Mucosa of stomach (tissue), 1 donor: Measurements from ENCODE around the gene CAPZB.
A peak's percentile ranks its signal among the peaks of the same experiment; 100 is the strongest.

Experiments
- H3K27me3 ChIP-seq: one replicate; pipeline ENCODE4 v1.7.0; 2013; ENCODE audit warnings: mild to moderate bottlenecking, low read length; ENCODE audit not compliant: control insufficient read depth, insufficient read depth
- H3K36me3 ChIP-seq: one replicate; pipeline ENCODE4 v1.7.0; 2013; ENCODE audit warnings: low read length; ENCODE audit not compliant: control insufficient read depth, insufficient read depth
- H3K4me1 ChIP-seq: one replicate; pipeline ENCODE4 v1.7.0; 2013; ENCODE audit warnings: mild to moderate bottlenecking, low read length; ENCODE audit not compliant: control insufficient read depth, insufficient read depth
- H3K4me3 ChIP-seq: one replicate; pipeline ENCODE4 v1.7.0; 2013; ENCODE audit warnings: low read length
- H3K9ac ChIP-seq: one replicate; pipeline ENCODE4 v1.7.0; 2013; ENCODE audit warnings: mild to moderate bottlenecking, low read length, moderate library complexity
- H3K9me3 ChIP-seq: one replicate; pipeline ENCODE4 v1.7.0; 2013; ENCODE audit warnings: mild to moderate bottlenecking, low read length, moderate library complexity; ENCODE audit not compliant: control insufficient read depth
- donor health status: Pancreatic carcinoma.

CAPZB gene

GRCh38 chr1:19463504-19463803 lies 21.9 kb downstream of the CAPZB start:
- Histone ChIP-seq H3K4me1 (peaks cover 76% of the 10 kb centered on the region), H3K27me3 (no peaks in the 10 kb centered on the region), H3K9me3 (no peaks in the 10 kb centered on the region), H3K9ac (no peak overlapping the region), H3K4me3 (no peak overlapping the region), H3K36me3 (no peaks in the 10 kb centered on the region)

- Histone ChIP-seq H3K36me3 (no peaks in the 10 kb centered on the region), H3K27me3 (no peaks in the 10 kb centered on the region), H3K4me1 (peaks cover 73% of the 10 kb centered on the region), H3K9me3 (no peaks in the 10 kb centered on the region), H3K9ac (no peak overlapping the region), H3K4me3 (no peak overlapping the region)
Observed at GRCh38 chr1:19462781-19463503, 22.4 kb downstream of the CAPZB start.

DNA sequence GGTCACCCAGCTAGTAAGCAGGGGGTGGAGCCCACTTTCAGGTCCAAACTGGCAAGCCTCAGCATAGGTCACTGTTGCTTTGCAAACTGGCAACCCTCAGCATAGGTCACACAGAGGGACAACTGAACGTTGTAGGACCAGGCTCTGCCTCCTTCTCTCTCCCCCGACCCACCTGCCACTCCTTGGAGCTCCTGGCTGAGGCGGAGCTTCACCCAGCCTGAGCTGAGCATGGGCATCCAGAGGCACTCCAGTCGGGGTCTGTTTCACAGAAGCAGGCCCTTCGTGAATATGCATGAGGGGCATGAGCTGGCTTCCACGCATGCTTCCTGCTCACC lies 24.2 kb downstream of the CAPZB start:
- Histone ChIP-seq H3K4me3 (no peak overlapping the region), H3K27me3 (no peaks in the 10 kb centered on the region), H3K4me1 (peaks cover 71% of the 10 kb centered on the region), H3K9me3 (no peaks in the 10 kb centered on the region), H3K9ac (no peak overlapping the region), H3K36me3 (no peaks in the 10 kb centered on the region)

DNA sequence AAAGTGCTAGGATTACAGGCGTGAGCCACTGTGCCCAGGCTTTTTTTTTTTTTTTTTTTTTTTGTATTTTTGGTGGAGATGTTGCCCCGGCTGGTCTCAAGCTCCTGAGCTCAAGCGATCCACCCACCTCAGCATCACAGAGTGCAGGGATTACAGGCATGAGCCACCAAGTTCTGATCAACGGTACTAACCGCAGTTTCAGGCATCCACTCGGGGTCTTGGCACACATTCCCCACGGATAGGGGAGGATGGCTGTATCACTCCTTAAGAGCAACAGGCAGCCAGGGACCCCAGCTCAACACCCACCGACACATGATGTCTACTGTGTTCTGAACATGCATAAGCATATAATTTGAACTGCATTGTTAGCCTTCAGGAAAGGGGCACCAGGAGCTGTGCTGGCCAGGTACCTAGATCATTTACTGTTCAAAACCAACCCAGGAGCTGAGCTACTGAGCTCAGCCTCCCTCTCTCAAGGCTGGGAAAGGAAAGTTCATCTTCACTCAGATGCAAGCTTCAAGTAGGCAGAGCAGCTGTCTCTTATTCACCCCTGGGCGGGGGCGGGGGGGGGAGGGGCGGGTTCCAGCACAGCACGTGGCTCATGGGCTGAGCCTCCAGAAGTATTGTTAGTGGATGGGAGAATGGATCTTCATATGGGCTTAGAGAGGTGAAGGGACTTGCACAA lies 24.7 kb downstream of the CAPZB start:
- Histone ChIP-seq H3K4me1 (peaks cover 71% of the 10 kb centered on the region), H3K9me3 (no peaks in the 10 kb centered on the region), H3K27me3 (no peaks in the 10 kb centered on the region), H3K9ac (no peak overlapping the region), H3K36me3 (no peaks in the 10 kb centered on the region), H3K4me3 (no peak overlapping the region)

DNA sequence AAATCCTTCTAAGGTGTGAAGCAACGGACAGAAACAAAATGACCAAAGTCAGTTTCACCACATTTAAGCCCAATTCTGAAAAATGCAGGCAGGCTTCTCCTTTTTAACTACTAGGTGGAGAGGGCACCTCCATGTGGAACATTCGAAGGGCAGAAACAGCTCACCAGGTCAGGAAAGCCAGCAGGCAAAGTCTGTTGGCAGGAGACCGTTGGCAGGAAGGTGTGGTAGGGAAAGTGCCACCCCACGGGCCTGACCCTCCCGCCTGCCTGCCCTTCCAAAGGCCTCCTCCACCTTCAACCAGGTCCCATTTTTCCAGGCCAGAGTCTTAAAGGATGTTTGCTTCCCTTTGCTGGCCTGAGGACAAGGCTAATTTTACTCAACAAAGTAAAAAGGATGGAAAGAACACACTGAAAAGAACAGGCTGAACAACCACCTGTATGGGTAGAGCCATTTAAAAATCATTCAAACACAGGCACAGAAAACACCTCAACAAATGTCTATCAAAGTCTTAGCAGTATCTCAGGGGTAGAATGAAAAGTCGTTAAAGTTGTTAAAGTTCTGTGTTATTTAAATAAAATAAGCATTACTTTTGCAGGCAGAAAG lies 26.4 kb downstream of the CAPZB start:
- no peaks in the 10 kb centered on the region for H3K27me3 ChIP-seq
- H3K9me3 ChIP-seq: no peaks in the 10 kb centered on the region
- H3K4me1 ChIP-seq: peaks cover 75% of the 10 kb centered on the region
- no peak overlapping the region for H3K4me3 ChIP-seq
- H3K36me3 ChIP-seq: no peaks in the 10 kb centered on the region
- peak overlapping the region; percentile 16 for H3K9ac ChIP-seq

GRCh38 chr1:19457607-19458006 lies 27.7 kb downstream of the CAPZB start:
- H3K36me3 ChIP-seq: no peaks in the 10 kb centered on the region
- no peak overlapping the region for H3K9ac ChIP-seq
- H3K9me3 ChIP-seq: no peaks in the 10 kb centered on the region
- H3K4me3 ChIP-seq: no peak overlapping the region
- H3K27me3 ChIP-seq: no peaks in the 10 kb centered on the region
- peaks cover 77% of the 10 kb centered on the region for H3K4me1 ChIP-seq

- H3K9ac ChIP-seq: no peak overlapping the region
- no peaks in the 10 kb centered on the region for H3K27me3 ChIP-seq
- H3K4me3 ChIP-seq: no peak overlapping the region
- H3K9me3 ChIP-seq: no peaks in the 10 kb centered on the region
- H3K36me3 ChIP-seq: no peaks in the 10 kb centered on the region
- H3K4me1 ChIP-seq: peaks cover 80% of the 10 kb centered on the region
Observed at GRCh38 chr1:19456968-19457441, 28.3 kb downstream of the CAPZB start.

GRCh38 chr1:19455353-19455752 lies 30.0 kb downstream of the CAPZB start:
- Histone ChIP-seq H3K4me3 (no peak overlapping the region), H3K4me1 (peaks cover 87% of the 10 kb centered on the region), H3K9ac (peak overlapping the region; percentile 33)

GRCh38 chr1:19454265-19455146 lies 30.8 kb downstream of the CAPZB start:
- Histone ChIP-seq H3K4me1 (peaks cover 90% of the 10 kb centered on the region), H3K9me3 (no peaks in the 10 kb centered on the region), H3K36me3 (no peaks in the 10 kb centered on the region), H3K4me3 (no peak overlapping the region), H3K9ac (peak overlapping the region; percentile 33), H3K27me3 (no peaks in the 10 kb centered on the region)

More at GRCh38 chr1:19455353-19455752, 30.0 kb downstream of the CAPZB start:
- Histone ChIP-seq H3K36me3 (no peaks in the 10 kb centered on the region), H3K27me3 (no peaks in the 10 kb centered on the region), H3K9me3 (no peaks in the 10 kb centered on the region)

GRCh38 chr1:19453741-19454201 lies 31.6 kb downstream of the CAPZB start:
- Histone ChIP-seq H3K4me1 (peaks cover 90% of the 10 kb centered on the region), H3K4me3 (no peak overlapping the region), H3K27me3 (no peaks in the 10 kb centered on the region), H3K9ac (no peak overlapping the region), H3K9me3 (no peaks in the 10 kb centered on the region), H3K36me3 (no peaks in the 10 kb centered on the region)

GRCh38 chr1:19452221-19452663 lies 33.1 kb downstream of the CAPZB start:
- Histone ChIP-seq H3K4me3 (no peak overlapping the region), H3K27me3 (no peaks in the 10 kb centered on the region), H3K4me1 (peaks cover 85% of the 10 kb centered on the region), H3K36me3 (no peaks in the 10 kb centered on the region), H3K9ac (peak overlapping the region; percentile 6), H3K9me3 (no peaks in the 10 kb centered on the region)
